ENCODE measurements around the gene FAM168B. TPM values are rescaled to one million over a fixed set of nuclear protein-coding genes. Genes with fewer than 3 reads are reported as not detected.

The FAM168B gene
- total RNA-seq, 4 donors from 2014 or later = 70.4 to 130 (median 99.0) TPM

- 95% methylated on average over 2 of the region's 2 CpGs for WGBS
- TF ChIP-seq CTCF (IDR thresholded peaks at IDR 0.05) = no peak
- no peak for TF ChIP-seq POLR2AphosphoS5 (IDR thresholded peaks at IDR 0.05)
- no peak for TF ChIP-seq POLR2A (IDR thresholded peaks at IDR 0.05)
- TF ChIP-seq EP300 (IDR thresholded peaks at IDR 0.05) = no peak
These were observed 9.9 kb upstream of the FAM168B start for GRCh38 chr2:131103165-131103564.

GRCh38 chr2:131094463-131095281, 1.4 kb upstream of the FAM168B start:
- H3K4me3 ChIP-seq = no peak overlapping the region
- H3K4me1 ChIP-seq = peaks cover 32% of the 10 kb centered on the region
- no peaks in the 10 kb centered on the region for H3K27me3 ChIP-seq
- no peaks in the 10 kb centered on the region for H3K36me3 ChIP-seq
- DNase-seq (ENCODE audit: low spot score in 2 of 2) = no peak
- no peak overlapping the region for H3K27ac ChIP-seq
- no peaks in the 10 kb centered on the region for H3K9me3 ChIP-seq
- TF ChIP-seq POLR2A (IDR thresholded peaks at IDR 0.05) (no peak), POLR2AphosphoS5 (IDR thresholded peaks at IDR 0.05) (no peak), CTCF (IDR thresholded peaks at IDR 0.05) (no peak), EP300 (IDR thresholded peaks at IDR 0.05) (no peak)
- WGBS = 64% methylated on average over 22 of the region's 22 CpGs

More at GRCh38 chr2:131103165-131103564, 9.9 kb upstream of the FAM168B start:
- Histone ChIP-seq H3K36me3 (no peaks in the 10 kb centered on the region), H3K4me1 (peaks cover 35% of the 10 kb centered on the region), H3K9me3 (no peaks in the 10 kb centered on the region), H3K27ac (no peak overlapping the region), H3K4me3 (no peak overlapping the region), H3K27me3 (no peaks in the 10 kb centered on the region)
- no peak for DNase-seq (ENCODE audit: low spot score in 2 of 2)

DNA sequence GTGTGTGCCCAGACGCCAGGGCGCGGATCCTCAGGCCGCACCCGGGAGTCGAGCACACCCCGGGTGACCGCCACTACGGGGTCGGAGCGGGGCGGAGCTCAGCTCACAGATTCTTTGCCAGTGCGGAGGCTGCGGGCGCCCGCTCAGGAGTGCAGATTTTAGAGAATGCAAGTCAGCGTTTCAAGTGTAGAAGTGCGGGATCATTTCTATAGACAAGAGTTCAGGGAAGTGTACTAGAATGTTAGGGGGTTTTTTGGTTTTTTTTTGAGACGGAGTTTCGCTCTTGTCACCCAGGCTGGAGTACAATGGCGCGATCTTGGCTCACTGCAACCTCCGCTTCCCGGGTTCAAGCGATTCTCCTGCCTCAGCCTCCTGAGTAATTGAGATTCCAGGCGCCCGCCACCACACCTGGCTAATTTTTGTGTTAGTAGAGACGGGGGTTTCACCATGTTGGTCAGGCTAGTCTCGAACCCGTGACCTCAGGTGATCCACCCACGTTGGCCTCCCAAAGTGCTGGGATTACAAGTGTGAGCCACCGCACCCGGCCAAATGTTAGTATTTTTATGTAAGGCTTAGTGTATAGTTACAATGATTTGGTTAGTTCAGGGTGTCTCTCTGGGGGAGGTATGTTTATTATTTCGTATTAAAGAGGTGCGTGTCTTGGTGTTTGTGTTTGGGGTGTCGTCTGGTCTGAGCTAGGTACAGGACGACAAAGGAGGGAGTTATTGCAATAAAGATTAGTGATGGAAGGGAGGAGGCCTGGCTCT, 619 bp upstream of the FAM168B start:
- Histone ChIP-seq H3K4me1 (peaks cover 32% of the 10 kb centered on the region), H3K4me3 (peak overlapping the region; percentile 88), H3K27me3 (no peaks in the 10 kb centered on the region), H3K36me3 (peaks cover 6% of the 10 kb centered on the region), H3K27ac (peak overlapping the region; percentile 98), H3K9me3 (no peaks in the 10 kb centered on the region)
- WGBS = 8% methylated on average over 37 of the region's 37 CpGs
- DNase-seq (ENCODE audit: low spot score in 2 of 2) = peak in 1 of 2 donors; percentile 85
- TF ChIP-seq CTCF (IDR thresholded peaks at IDR 0.05) (no peak), POLR2A (IDR thresholded peaks at IDR 0.05) (no peak), EP300 (IDR thresholded peaks at IDR 0.05) (no peak), POLR2AphosphoS5 (IDR thresholded peaks at IDR 0.05) (no peak)

DNA sequence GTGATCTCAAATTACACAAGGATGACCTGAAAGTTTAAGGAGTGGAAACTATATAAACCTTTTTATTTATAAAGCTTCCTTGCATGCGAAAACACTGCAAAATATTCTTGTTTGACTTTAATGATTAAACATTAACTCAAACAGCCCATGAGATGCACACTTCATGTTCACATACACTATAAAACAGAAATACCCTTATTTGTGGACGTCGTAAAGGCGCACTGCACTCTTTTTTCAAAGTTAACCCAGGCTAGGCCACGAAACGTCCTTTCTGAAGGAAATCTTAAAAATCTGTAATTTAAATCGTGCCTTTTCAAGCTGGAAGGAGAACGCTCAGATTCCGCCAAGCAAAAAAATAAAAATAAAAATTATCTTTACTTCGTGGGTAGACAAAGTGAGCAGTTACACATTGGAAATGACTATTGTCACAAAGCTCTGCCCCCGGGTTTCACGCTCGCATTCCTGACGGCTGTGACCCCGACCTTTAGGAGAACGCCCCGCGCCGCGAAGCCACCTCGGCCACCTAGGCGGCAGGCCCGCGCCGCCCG, 728 bp downstream of the FAM168B start:
- TF ChIP-seq POLR2A (IDR thresholded peaks at IDR 0.05) (no peak), CTCF (IDR thresholded peaks at IDR 0.05) (no peak), POLR2AphosphoS5 (IDR thresholded peaks at IDR 0.05) (no peak), EP300 (IDR thresholded peaks at IDR 0.05) (no peak)
- Histone ChIP-seq H3K36me3 (peaks cover 19% of the 10 kb centered on the region), H3K4me3 (peak overlapping the region; percentile 88), H3K27me3 (no peaks in the 10 kb centered on the region), H3K27ac (peak overlapping the region; percentile 98), H3K4me1 (peaks cover 32% of the 10 kb centered on the region), H3K9me3 (no peaks in the 10 kb centered on the region)
- peak in 1 of 2 donors; percentile 81 for DNase-seq (ENCODE audit: low spot score in 2 of 2)
- WGBS = 2% methylated on average over 26 of the region's 26 CpGs

- no peaks in the 10 kb centered on the region for H3K9me3 ChIP-seq
- no peak overlapping the region for H3K27ac ChIP-seq
- H3K4me1 ChIP-seq = peaks cover 12% of the 10 kb centered on the region
- whole genome bisulfite sequencing = 79% methylated on average over 2 of the region's 2 CpGs
- DNase-seq (ENCODE audit: low spot score in 2 of 2) = no peak
- TF ChIP-seq POLR2AphosphoS5 (IDR thresholded peaks at IDR 0.05) (no peak), EP300 (IDR thresholded peaks at IDR 0.05) (no peak), CTCF (IDR thresholded peaks at IDR 0.05) (no peak), POLR2A (IDR thresholded peaks at IDR 0.05) (no peak)
- peaks cover 52% of the 10 kb centered on the region for H3K36me3 ChIP-seq
- H3K27me3 ChIP-seq = no peaks in the 10 kb centered on the region
- no peak overlapping the region for H3K4me3 ChIP-seq
These were observed 7.6 kb downstream of the FAM168B start for GRCh38 chr2:131085646-131086045.

Data from suprapubic skin (tissue), 4 donors.